GM19239 (cell line): ENCODE data around the gene OR3A3.

Source experiments
- DNase-seq: peaks from one replicate; pipeline ENCODE4 v3.0.0; 2011; ENCODE audit warnings: low spot score; ENCODE audit not compliant: insufficient read length
- FAIRE-seq: peaks from 2 replicates; lab custom pipeline; 2011; peaks lifted over from hg19 to GRCh38; lab: Jason Lieb, UNC

The OR3A3 gene

DNA sequence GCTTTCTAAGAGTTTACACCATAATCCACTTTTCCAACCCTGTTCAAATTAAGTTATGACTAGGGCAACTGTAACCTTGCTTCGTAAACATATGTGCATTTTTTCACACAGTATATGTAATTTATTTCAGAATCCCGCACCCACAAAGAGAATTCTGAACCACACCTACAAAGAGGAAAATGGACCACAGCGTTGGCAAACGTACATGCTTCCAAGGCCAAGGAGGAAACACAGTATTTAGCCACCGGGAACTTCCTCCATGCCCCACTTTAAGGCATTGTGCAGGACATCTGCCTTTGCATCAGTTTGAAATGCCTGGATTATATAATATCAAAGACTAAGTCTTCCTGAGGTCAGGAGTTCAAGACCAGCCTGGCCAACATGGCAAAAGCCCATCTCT is 58.4 kb downstream of the OR3A3 start:
- no peak for FAIRE-seq
- no peak for DNase-seq

DNA sequence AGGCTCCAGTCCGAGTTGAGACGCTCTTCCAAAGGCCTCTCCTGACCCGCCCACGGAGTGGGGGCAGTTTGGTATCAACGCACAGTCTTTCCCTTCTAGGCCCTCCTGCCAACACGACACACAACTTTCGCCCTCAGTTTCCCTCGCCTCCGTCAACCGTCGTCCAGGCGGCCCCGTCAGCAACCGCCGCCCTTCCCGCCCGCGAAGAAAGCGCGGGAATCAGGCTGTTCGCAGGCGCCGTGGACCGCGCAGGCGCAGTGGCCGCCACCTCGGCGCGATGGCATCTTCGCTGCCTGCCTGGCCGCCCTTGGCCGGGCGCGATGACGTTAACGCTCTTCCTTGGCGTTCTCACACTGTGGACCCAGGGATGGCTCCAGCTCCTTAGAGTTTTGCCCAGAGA is 60.4 kb downstream of the OR3A3 start, which contains the start of gene SPATA22:
SPATA22 (minus strand) TSS at position 221 of the 400 bp plus-strand sequence. CDS start 2,494 bp downstream, outside the sequence.
- FAIRE-seq = no peak

GRCh38 chr17:3472137-3472536 is 61.0 kb downstream of the OR3A3 start:
- DNase-seq (no peak), FAIRE-seq (no peak)

More for the DNA sequence above, 60.4 kb downstream of the OR3A3 start, which contains the start of gene SPATA22:
- no peak for DNase-seq
